ENCODE data around the gene AHNAK. TPM values are rescaled to one million over a fixed set of nuclear protein-coding genes. Genes with fewer than 3 reads are reported as not detected.

Gene AHNAK
- total RNA-seq, 4 donors from 2014 or later = 1,345 to 1,611 (median 1,532) TPM

- 64 to 77% methylated on average over 8 of the region's 8 CpGs for WGBS, 2 donors
- H3K4me3 ChIP-seq (ENCODE audit: low read depth, poor library complexity, severe bottlenecking) = no peak overlapping the region
- TF ChIP-seq POLR2A (IDR thresholded peaks at IDR 0.05) = no peak
- no peak for TF ChIP-seq CTCF (IDR thresholded peaks at IDR 0.05)
- no peak for DNase-seq (ENCODE audit: low spot score in 2 of 2)
- intact Hi-C loops (cut with DNase I; ENCODE audit: low total_unique reads) = no loop called here
Observed at GRCh38 chr11:62559204-62559603, 12.6 kb upstream of the AHNAK start.

DNA sequence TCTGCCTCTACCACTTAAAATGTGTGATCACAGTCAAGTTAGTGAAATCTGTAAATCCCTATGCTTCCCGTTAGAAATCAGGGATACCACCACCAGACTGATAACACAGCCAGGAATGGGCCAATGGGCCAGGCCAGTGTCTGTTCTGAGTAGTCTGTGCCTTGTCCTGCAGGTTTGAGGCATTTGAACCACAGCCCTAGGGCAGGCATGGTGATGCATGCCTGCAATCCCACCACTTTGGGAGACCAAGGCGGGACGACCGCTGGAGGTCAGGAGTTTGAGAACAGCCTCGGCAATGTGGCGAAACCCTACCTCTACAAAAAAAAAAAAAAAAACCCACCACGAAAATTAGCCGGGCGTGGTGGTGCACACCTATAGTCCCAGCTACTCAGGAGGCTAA, 12.1 kb upstream of the AHNAK start:
- 76 to 80% methylated on average over 9 of the region's 9 CpGs for WGBS, 2 donors
- intact Hi-C loops (cut with DNase I; ENCODE audit: low total_unique reads) = no loop called here
- H3K4me3 ChIP-seq (ENCODE audit: low read depth, poor library complexity, severe bottlenecking) = no peak overlapping the region
- TF ChIP-seq POLR2A (IDR thresholded peaks at IDR 0.05) (no peak), CTCF (IDR thresholded peaks at IDR 0.05) (no peak)
- peak in 1 of 2 donors; percentile 72 for DNase-seq (ENCODE audit: low spot score in 2 of 2)

DNA sequence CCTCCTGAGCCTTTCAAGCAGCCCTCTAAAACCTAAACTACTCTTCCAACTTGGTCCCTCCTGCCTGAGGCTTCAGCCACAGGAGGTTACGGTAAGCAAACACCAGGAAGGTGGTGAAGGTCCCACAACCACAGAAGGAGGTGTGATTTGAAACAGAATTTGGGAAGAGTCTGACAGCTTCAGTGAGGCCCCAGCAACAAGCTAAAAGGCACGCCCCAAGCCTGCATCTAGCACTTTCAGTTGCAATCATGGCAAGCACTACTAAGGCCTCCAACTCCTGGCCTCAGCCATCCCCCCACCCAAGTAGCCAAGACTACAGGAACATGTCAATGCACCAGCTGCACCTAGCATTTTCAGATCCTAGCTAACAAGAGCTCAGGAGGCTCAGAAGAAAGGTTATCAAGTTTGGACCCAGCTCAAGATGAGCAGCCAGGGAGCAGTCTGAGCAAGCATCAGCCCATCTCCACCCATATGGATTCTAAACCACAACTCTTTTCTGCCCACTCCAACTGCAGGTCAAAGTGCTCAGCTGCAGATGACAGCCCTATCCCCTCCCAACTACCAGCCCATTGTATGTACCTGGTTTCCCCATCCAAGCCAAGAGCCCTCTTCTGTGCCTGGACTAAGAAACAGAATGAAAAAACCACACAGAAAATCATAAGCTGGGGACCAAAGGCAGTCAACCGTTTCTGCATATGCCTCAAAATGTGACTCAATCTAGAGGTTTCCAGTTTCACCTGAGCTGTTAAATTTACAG, 10.4 kb upstream of the AHNAK start:
- no peak overlapping the region for H3K4me3 ChIP-seq (ENCODE audit: low read depth, poor library complexity, severe bottlenecking)
- intact Hi-C loops (cut with DNase I; ENCODE audit: low total_unique reads) = no loop called here
- peak in 1 of 2 donors; percentile 87 for DNase-seq (ENCODE audit: low spot score in 2 of 2)
- TF ChIP-seq CTCF (IDR thresholded peaks at IDR 0.05) = no peak
- TF ChIP-seq POLR2A (IDR thresholded peaks at IDR 0.05) = no peak
- 15 to 26% methylated on average over 3 of the region's 3 CpGs for WGBS, 2 donors

- DNase-seq (ENCODE audit: low spot score in 2 of 2) = peak; percentile 95 to 98
- no peak for TF ChIP-seq CTCF (IDR thresholded peaks at IDR 0.05)
- no peak for TF ChIP-seq POLR2A (IDR thresholded peaks at IDR 0.05)
- intact Hi-C loops (cut with DNase I; ENCODE audit: low total_unique reads) = no loop called here
- H3K4me3 ChIP-seq (ENCODE audit: low read depth, poor library complexity, severe bottlenecking) = no peak overlapping the region
- 1 to 4% methylated on average over 13 to 14 of the region's 14 CpGs for WGBS, 2 donors
Observed at GRCh38 chr11:62556108-62556874, 9.7 kb upstream of the AHNAK start.

- 0 to 1% methylated on average over 4 of the region's 4 CpGs for WGBS, 2 donors
- intact Hi-C loops (cut with DNase I; ENCODE audit: low total_unique reads) = no loop called here
- DNase-seq (ENCODE audit: low spot score in 2 of 2) = peak in 1 of 2 donors; percentile 85
- H3K4me3 ChIP-seq (ENCODE audit: low read depth, poor library complexity, severe bottlenecking) = no peak overlapping the region
- no peak for TF ChIP-seq POLR2A (IDR thresholded peaks at IDR 0.05)
- no peak for TF ChIP-seq CTCF (IDR thresholded peaks at IDR 0.05)
Observed at GRCh38 chr11:62555464-62556107, 9.0 kb upstream of the AHNAK start.

Data from lower leg skin (tissue), 4 donors.